GM12891 (cell line): Measurements from ENCODE around the gene ZNF296.

Experiments
- DNase-seq: peaks from one replicate; pipeline ENCODE4 v3.0.0; 2011; ENCODE audit warnings: low spot score; ENCODE audit not compliant: insufficient read length
- FAIRE-seq: peaks from 2 replicates; lab custom pipeline; 2011; peaks lifted over from hg19 to GRCh38; lab: Jason Lieb, UNC
- PAX5 ChIP-seq: IDR thresholded peaks from 2 replicates; pipeline ENCODE4 v1.6.1; 2011; ENCODE audit warnings: low read length, moderate library complexity, mild to moderate bottlenecking; ENCODE audit not compliant: insufficient read depth, severe bottlenecking
- POLR2A ChIP-seq: IDR thresholded peaks from 2 replicates; pipeline ENCODE4 v1.6.1; 2011; ENCODE audit warnings: low read depth, low read length, control low read depth
- POLR2AphosphoS5 ChIP-seq: IDR thresholded peaks from 2 replicates; pipeline ENCODE4 v1.6.1; 2011; ENCODE audit warnings: low read depth, low read length, control low read depth
- POU2F2 ChIP-seq: IDR thresholded peaks from 2 replicates; pipeline ENCODE4 v1.6.1; 2011; ENCODE audit warnings: low read depth, mild to moderate bottlenecking, control low read depth, low read length, moderate library complexity
- SPI1 ChIP-seq: IDR thresholded peaks from 2 replicates; pipeline ENCODE4 v1.6.1; 2011; ENCODE audit warnings: low read depth, low read length, control low read depth
- TAF1 ChIP-seq: IDR thresholded peaks from 2 replicates; pipeline ENCODE4 v1.6.1; 2011; ENCODE audit warnings: low read depth, low read length, control low read depth

The ZNF296 gene

DNA sequence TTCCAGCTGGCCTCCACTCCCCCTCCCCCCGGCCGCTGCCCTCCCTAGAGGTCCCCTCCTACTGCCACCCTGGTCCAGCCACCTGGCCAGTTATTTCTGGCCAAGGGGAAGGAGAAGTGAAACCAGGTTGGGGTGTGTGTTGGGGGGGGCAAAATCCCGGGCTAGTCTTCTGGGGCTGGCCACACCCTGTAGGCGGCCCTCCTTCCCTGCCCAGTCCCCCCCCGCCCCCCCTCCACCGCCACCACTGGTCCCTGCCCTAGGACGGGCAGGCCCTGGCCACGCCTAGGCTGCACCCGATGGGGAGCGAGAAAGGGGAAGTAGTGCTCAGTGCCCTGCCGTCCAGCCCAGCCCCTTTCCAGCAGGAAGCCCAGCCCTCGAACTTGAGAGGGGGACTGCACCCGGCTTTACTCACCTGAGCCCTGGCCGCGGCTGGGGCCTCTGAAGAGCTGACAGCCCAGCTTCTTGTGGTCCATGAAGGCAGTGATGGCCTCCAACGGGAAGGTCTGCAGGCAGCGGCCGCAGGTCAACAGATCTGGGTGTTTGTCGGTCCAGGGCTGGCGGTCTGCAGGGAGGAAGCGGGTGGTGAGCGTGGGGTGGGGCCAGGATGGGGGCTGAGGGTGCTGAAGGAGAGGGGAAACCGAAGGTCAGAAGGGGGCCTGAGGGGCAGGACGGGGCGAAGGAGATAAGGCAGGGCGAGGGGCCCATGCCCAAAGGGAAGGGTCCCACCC lies 813 bp downstream of the ZNF296 start:
- TF ChIP-seq SPI1 (peak; percentile 95), POLR2A (no peak; the same call in 1 of the 2 replicates), TAF1 (peak; percentile 19; the same call in 1 of the 2 replicates)
- DNase-seq (peak; percentile 82), FAIRE-seq (no peak)

GRCh38 chr19:45074744-45075300 lies 1.5 kb downstream of the ZNF296 start:
- DNase-seq, result no peak
- no peak for FAIRE-seq
- TF ChIP-seq PAX5, result no peak
- 0 out of 2 replicates have a peak, but pooled peaks have one; percentile 43 for TF ChIP-seq TAF1

GRCh38 chr19:45071969-45072790 lies 4.1 kb downstream of the ZNF296 start:
- DNase-seq (no peak), FAIRE-seq (no peak)
- no peak for TF ChIP-seq POLR2A
- no peak for TF ChIP-seq POU2F2
- no peak for TF ChIP-seq SPI1
- no peak for TF ChIP-seq POLR2AphosphoS5
- no peak for TF ChIP-seq PAX5
- no peak for TF ChIP-seq TAF1

- FAIRE-seq, result no peak
Observed at GRCh38 chr19:45071545-45071938, 4.7 kb downstream of the ZNF296 start.

DNA sequence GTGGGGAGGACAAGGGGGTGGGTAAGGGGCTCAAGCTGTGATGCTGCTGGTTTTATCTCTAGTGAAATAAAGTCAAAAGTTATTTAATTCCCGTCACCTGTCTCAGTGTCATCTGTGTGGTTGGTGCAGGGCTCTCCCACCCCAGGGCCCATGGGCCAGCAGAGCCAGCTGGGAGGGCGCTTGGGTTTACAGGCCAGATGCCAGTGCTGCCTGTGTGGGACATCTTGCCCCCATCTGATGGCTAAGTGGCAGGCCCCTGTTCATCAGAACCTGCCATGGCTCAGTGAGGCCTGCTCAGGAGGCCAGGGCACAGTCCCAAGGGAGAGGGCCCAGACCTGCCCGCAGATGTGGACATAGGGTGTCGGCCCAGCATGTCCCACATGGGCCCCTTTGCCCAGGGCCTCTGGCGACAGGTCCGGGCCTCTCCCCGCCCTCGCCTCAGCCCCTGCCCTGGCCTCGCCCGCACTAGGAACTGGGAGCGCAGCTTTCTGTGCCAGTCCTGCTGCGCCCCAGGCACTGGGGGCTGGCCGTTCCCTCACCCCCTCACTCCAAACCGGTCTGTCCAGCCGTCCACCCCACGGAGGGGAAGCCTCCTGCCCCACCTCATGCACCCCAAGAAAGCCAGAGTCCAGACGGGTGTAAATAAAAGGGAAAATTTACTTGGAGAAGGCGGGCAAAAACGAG lies 5.3 kb downstream of the ZNF296 start:
- no peak for FAIRE-seq
- no peak for TF ChIP-seq POU2F2
- no peak for TF ChIP-seq TAF1
- TF ChIP-seq POLR2A, result 0 out of 2 replicates have a peak, but pooled peaks have one; percentile 11
- TF ChIP-seq POLR2AphosphoS5, result peak; percentile 66; the same call in 1 of the 2 replicates
- DNase-seq, result no peak

More at GRCh38 chr19:45071545-45071938, 4.7 kb downstream of the ZNF296 start:
- no peak for TF ChIP-seq POU2F2
- TF ChIP-seq POLR2AphosphoS5, result peak; percentile 12; the same call in 1 of the 2 replicates
- TF ChIP-seq PAX5, result no peak
- no peak for TF ChIP-seq POLR2A
- TF ChIP-seq TAF1, result no peak
- TF ChIP-seq SPI1, result no peak
- no peak for DNase-seq

GRCh38 chr19:45070214-45070613 lies 6.1 kb downstream of the ZNF296 start:
- peak; percentile 75 for FAIRE-seq
- DNase-seq, result no peak
- TF ChIP-seq POLR2A (0 out of 2 replicates have a peak, but pooled peaks have one; percentile 16), POLR2AphosphoS5 (peak; percentile 60; the same call in 1 of the 2 replicates), TAF1 (no peak), PAX5 (no peak)

- DNase-seq (no peak), FAIRE-seq (no peak)
- TF ChIP-seq POLR2A (no peak), TAF1 (no peak), POLR2AphosphoS5 (no peak), POU2F2 (no peak), SPI1 (no peak), PAX5 (no peak)
Observed at GRCh38 chr19:45069056-45069455, 7.2 kb downstream of the ZNF296 start.

- DNase-seq, result no peak
- no peak for FAIRE-seq
- TF ChIP-seq TAF1 (no peak), POU2F2 (no peak), POLR2AphosphoS5 (no peak), SPI1 (no peak), PAX5 (no peak), POLR2A (no peak)
Observed at GRCh38 chr19:45068041-45068440, 8.2 kb downstream of the ZNF296 start.

GRCh38 chr19:45066921-45067661 lies 9.2 kb downstream of the ZNF296 start:
- FAIRE-seq, result no peak
- TF ChIP-seq SPI1, result no peak
- no peak for TF ChIP-seq POU2F2
- no peak for TF ChIP-seq POLR2AphosphoS5
- no peak for TF ChIP-seq PAX5
- no peak for TF ChIP-seq POLR2A
- no peak for TF ChIP-seq TAF1
- no peak for DNase-seq
